MCF 10A (cell line): ENCODE data around the gene TMIGD2. TPM values are rescaled to one million over a fixed set of nuclear protein-coding genes. Genes with fewer than 3 reads are reported as not detected.

ENCODE experiments used
- BruUV-seq: library from RNA; stranded (reverse); fragments of 400-500 nt; replicated peaks from 2 replicates; lab custom pipeline; 2021; lab: Mats Ljungman, UMichigan
- CTCF ChIA-PET: fragments of 300-600 bp; sonication (Branson Sonifier 250); formaldehyde crosslinking; extraction: SDS; loops from one replicate; lab custom pipeline; 2021; ENCODE audit warnings: antibody characterized with exemption, inconsistent platforms; lab: Yijun Ruan, JAX
- POLR2A ChIA-PET: fragments of 300-600, 350-650 bp; sonication (Branson Sonifier 250); formaldehyde crosslinking; extraction: SDS; loops from one replicate; lab custom pipeline; 2020; ENCODE audit warnings: antibody characterized with exemption, inconsistent platforms; lab: Yijun Ruan, JAX
- DNase-seq: peaks from one replicate; pipeline ENCODE4 v3.0.0-alpha.2; 2018; ENCODE audit not compliant: unreplicated experiment
- H3K27ac Mint-ChIP-seq: one replicate; pipeline ENCODE4 v1.8.0; 2022; ENCODE audit warnings: mild to moderate bottlenecking, low read depth, mixed read lengths; ENCODE audit not compliant: unreplicated experiment
- H3K27me3 Mint-ChIP-seq: one replicate; pipeline ENCODE4 v1.8.0; 2022; ENCODE audit warnings: mixed read lengths; ENCODE audit not compliant: insufficient read depth, unreplicated experiment
- H3K36me3 Mint-ChIP-seq: one replicate; pipeline ENCODE4 v1.8.0; 2022; ENCODE audit warnings: mild to moderate bottlenecking, moderate library complexity, mixed read lengths; ENCODE audit not compliant: insufficient read depth, unreplicated experiment
- H3K4me1 Mint-ChIP-seq: one replicate; pipeline ENCODE4 v1.8.0; 2022; ENCODE audit warnings: mixed read lengths; ENCODE audit not compliant: insufficient read depth, unreplicated experiment
- H3K4me3 Mint-ChIP-seq: one replicate; pipeline ENCODE4 v1.8.0; 2022; ENCODE audit warnings: mild to moderate bottlenecking, moderate library complexity, mixed read lengths; ENCODE audit not compliant: unreplicated experiment
- H3K9me3 Mint-ChIP-seq: one replicate; pipeline ENCODE4 v1.8.0; 2022; ENCODE audit warnings: mixed read lengths; ENCODE audit not compliant: unreplicated experiment
- CTCF ChIP-seq: fragments of 200-600 bp; IDR thresholded peaks from one replicate; pipeline ENCODE4 v1.8.0; 2022; ENCODE audit warnings: antibody characterized with exemption, mild to moderate bottlenecking; ENCODE audit not compliant: unreplicated experiment
- intact Hi-C: fragments of 100-400 bp; cut with micrococcal nuclease; formaldehyde crosslinking; loops from 2 replicates; pipeline ENCODE4 v1.14.1; 2022
- total RNA-seq: library from RNA; stranded (reverse); gene quantifications from 2 replicates; pipeline ENCODE4 v1.2.3, GENCODE V29; 2022

TMIGD2 gene
- total RNA-seq, 1 experiment from 2014 or later: not detected

GRCh38 chr19:4343370-4344307 is 41.5 kb upstream of the TMIGD2 start, which contains the start of gene MPND:
MPND (plus strand) TSS chr19:4343562; CDS start chr19:4343594, 32 bp downstream.
- Mint-ChIP-seq H3K4me3 (peak within 1 kb of the TSS; percentile 88), H3K27ac (peak within 1 kb of the TSS; percentile 42), H3K4me1 (no peaks in the 10 kb centered on the region), H3K9me3 (no peaks in the 10 kb centered on the region), H3K36me3 (peaks cover 22% of the 10 kb centered on the region), H3K27me3 (no peaks in the 10 kb centered on the region)
- ChIA-PET POLR2A (interaction anchor here (0.6 to 3.0 kb wide), 24 partner anchors 9 to 1766 kb away, joined by 3 to 34 read pairs (median 6); partner anchors contain the start of genes CHAF1A, EEF2, HDGFL2 and MRPL54), CTCF (interaction anchor here (0.6 to 2.5 kb wide), 10 partner anchors 10 to 186 kb away, joined by 3 to 27 read pairs (median 4); partner anchors contain the start of gene SH3GL1)
- intact Hi-C loops: no loop called here
- no TSS peak for BruUV-seq
- DNase-seq: peak; percentile 92
- no peak for TF ChIP-seq CTCF

GRCh38 chr19:4342615-4343369 is 40.6 kb upstream of the TMIGD2 start:
- Mint-ChIP-seq H3K27me3 (no peaks in the 10 kb centered on the region), H3K36me3 (peaks cover 19% of the 10 kb centered on the region), H3K27ac (peak overlapping the region; percentile 42), H3K9me3 (no peaks in the 10 kb centered on the region), H3K4me3 (peak overlapping the region; percentile 88), H3K4me1 (peaks cover 7% of the 10 kb centered on the region)
- ChIA-PET POLR2A (interaction anchor here (0.6 to 3.0 kb wide), 32 partner anchors 9 to 1766 kb away, joined by 3 to 34 read pairs (median 6); partner anchors contain the start of genes CHAF1A, EEF2, HDGFL2 and MRPL54), CTCF (interaction anchor here (0.6 to 2.5 kb wide), 8 partner anchors 10 to 291 kb away, joined by 3 to 27 read pairs (median 4); partner anchors contain the start of gene SH3GL1)
- intact Hi-C loops: no loop called here
- BruUV-seq: no TSS peak
- DNase-seq: peak; percentile 100
- TF ChIP-seq CTCF: no peak

- Mint-ChIP-seq H3K27me3 (no peaks in the 10 kb centered on the region), H3K4me3 (peak overlapping the region; percentile 88), H3K9me3 (no peaks in the 10 kb centered on the region), H3K4me1 (peaks cover 10% of the 10 kb centered on the region), H3K27ac (peak overlapping the region; percentile 42), H3K36me3 (peaks cover 13% of the 10 kb centered on the region)
- intact Hi-C loops: no loop called here
- ChIA-PET POLR2A (interaction anchor here (0.8 to 3.0 kb wide), 27 partner anchors 9 to 580 kb away, joined by 3 to 34 read pairs (median 6); partner anchors contain the start of genes CHAF1A, EEF2, HDGFL2 and MRPL54), CTCF (interaction anchor here (0.6 to 2.5 kb wide), 5 partner anchors 11 to 292 kb away, joined by 3 to 27 read pairs (median 4); no protein-coding TSS in a partner anchor)
- no TSS peak for BruUV-seq
- TF ChIP-seq CTCF: no peak
- DNase-seq: no peak
These were observed 40.1 kb upstream of the TMIGD2 start for GRCh38 chr19:4342314-4342614.
